GM13977 (cell line): ENCODE data around the gene RAB7A.
"Not testable (repeated sequence)": the region's sequence is repeated elsewhere in the genome, so short reads cannot be mapped to it uniquely, and the experiment has no call there.

Experiments
- DNase-seq: peaks from one replicate; pipeline ENCODE4 v3.0.0; 2012; ENCODE audit warnings: low spot score
- CTCF ChIP-seq: IDR thresholded peaks from 2 replicates; pipeline ENCODE4 v1.5.1; 2012; ENCODE audit warnings: mild to moderate bottlenecking, control low read depth; ENCODE audit not compliant: insufficient read depth; ENCODE audit errors: extremely low read depth, missing control alignments
- in situ Hi-C: fragments of 300-500 bp; cut with MboI; formaldehyde crosslinking; loops from one replicate; pipeline ENCODE4 v1.12.0; 2022; ENCODE audit warnings: low sequenced_read_pairs, low pct_unique_long_range_greater_than_20kb, mixed read lengths, inconsistent platforms; ENCODE audit not compliant: unreplicated experiment

The RAB7A gene

GRCh38 chr3:128748557-128748956 is 22.6 kb downstream of the RAB7A start:
- no peak for TF ChIP-seq CTCF
- DNase-seq, result no peak
- in situ Hi-C loops, result no loop called here

- no peak for TF ChIP-seq CTCF
- no peak for DNase-seq
- in situ Hi-C loops, result no loop called here
Measured at GRCh38 chr3:128749035-128749434, 23.1 kb downstream of the RAB7A start.

- DNase-seq, in situ Hi-C loops: not testable (repeated sequence)
Measured at GRCh38 chr3:128749561-128749960, 23.6 kb downstream of the RAB7A start.

GRCh38 chr3:128753715-128754114 is 27.7 kb downstream of the RAB7A start:
- TF ChIP-seq CTCF, result no peak
- in situ Hi-C loops, result no loop called here
- no peak for DNase-seq

GRCh38 chr3:128760042-128760441 is 34.1 kb downstream of the RAB7A start:
- in situ Hi-C loops, result no loop called here
- no peak for TF ChIP-seq CTCF
- DNase-seq, result no peak

- no peak for DNase-seq
- TF ChIP-seq CTCF, result no peak
- in situ Hi-C loops, result no loop called here
Measured at GRCh38 chr3:128760881-128761280, 34.9 kb downstream of the RAB7A start.

GRCh38 chr3:128761392-128761791 is 35.4 kb downstream of the RAB7A start:
- in situ Hi-C loops, result no loop called here
- no peak for DNase-seq
- no peak for TF ChIP-seq CTCF
